CD4-positive, alpha-beta T cell treated with Interleukin-15 for 1 hour (primary cell): ENCODE measurements around the gene PTPRN2.

ENCODE experiments used
- DNase-seq: peaks from one replicate; pipeline ENCODE4 v3.0.0-alpha.2; 2020

PTPRN2 gene

DNA sequence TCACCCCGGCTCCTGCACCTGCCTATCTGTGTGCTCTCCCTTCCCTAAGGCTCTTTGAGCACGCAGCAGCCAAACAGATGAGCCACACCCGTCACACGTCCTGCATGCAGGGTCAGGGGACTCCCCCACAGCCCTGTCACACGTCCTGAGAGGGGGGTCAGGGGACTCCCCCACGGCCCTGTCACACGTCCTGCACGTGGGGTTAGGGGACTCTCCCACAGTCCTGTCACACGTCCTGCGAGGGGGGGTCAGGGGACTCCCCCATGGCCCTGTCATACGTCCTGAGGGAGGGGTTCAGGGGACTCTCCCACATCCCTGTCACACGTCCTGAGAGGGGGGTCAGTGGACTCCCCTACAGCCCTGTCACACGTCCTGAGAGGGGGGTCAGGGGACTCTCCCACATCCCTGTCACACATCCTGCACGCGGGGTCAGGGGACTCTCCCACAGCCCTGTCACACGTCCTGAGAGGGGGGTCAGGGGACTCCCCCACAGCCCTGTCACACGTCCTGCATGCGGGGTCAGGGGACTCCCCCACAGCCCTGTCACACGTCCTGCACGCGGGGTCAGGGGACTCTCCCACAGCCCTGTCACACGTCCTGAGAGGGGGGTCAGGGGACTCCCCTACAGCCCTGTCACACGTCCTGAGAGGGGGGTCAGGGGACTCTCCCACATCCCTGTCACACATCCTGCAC lies 211.3 kb downstream of the PTPRN2 start:
- peak; percentile 29 for DNase-seq

DNA sequence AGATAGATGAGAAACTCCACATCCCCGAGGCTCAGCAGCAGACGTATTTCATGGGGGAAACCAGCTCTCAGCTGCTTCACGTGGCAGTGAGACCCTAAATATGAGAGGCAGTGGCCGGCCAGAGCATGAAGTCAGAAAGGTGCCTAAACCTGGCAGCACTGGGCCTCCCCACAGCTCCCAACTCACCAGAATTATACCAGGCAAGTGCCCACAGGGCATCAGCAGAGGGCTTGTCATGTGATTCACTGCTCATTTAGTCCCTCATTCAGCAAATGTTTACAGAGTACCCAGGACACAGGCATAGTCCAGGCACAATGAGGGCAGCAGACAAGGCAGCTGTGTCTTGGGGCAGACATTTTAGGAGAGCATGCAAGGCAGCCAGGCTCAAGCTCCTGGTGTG lies 212.6 kb downstream of the PTPRN2 start:
- no peak for DNase-seq

DNA sequence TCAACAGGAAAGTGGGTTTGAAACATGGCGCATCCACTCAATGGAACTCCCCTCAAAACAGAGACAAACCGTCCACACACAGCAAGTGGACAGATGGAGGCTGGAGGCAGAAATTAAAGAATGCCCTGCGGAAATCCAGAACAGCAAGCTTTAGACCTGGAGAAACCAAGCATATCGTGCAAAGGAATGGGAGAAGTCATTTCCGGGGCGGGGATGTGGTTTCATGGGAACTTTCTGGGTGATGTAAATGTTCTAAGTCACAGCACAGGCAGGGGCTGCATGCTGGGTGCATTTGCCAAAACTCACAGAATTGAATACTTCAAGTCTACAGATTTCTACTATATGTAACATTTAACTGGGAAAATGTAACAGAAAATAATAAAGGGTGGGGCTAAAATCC lies 213.0 kb downstream of the PTPRN2 start:
- no peak for DNase-seq

DNA sequence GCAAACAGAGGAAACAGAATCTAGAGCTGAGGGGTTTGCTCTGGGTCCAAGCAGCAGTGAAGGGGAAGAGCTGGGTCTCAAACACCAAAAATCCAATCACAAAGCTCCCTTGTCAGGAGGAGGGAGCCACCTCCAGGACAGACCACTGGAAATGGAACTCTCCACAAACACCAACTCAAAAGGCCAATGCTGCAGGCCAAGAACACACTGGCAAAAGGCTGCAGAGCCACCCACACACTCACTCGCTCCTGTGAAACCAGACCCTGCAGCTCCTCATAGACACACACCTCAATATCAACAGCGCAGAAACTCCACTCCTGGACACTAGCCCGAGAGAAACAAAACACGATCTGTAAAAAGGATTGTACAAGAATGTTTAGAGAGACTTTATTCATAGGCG lies 213.5 kb downstream of the PTPRN2 start:
- DNase-seq = no peak

DNA sequence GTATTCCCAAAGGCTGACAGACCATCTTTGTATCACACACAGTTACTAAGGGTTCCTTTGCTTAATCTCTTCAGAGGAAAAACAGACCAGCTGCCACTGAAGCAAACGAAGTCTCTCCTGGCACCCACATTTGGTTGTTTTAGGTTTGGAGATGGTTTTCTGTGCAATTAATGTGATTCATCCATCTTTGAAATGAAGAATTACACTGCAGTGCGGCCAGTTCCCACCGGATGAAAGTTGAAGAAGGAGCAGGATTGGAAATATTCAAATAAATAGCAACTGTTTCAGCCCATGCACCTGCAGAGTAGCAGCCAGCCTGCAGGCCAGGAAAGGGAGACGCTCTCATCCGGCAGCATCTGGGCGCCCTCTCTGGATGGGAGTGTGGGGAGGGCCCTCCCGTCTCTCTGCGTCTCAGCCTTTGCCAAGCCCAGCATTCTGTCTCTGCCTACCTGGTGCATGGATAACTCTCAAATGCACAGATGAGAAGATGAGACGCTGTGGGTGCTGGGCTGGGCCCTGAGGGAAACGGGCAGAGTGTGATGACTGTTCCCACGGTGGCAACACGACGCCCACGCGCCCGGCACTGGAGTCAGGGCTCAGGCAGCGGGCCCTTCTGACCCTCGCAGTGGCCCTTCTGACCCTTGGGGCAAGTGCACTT lies 214.0 kb downstream of the PTPRN2 start:
- DNase-seq = no peak

DNA sequence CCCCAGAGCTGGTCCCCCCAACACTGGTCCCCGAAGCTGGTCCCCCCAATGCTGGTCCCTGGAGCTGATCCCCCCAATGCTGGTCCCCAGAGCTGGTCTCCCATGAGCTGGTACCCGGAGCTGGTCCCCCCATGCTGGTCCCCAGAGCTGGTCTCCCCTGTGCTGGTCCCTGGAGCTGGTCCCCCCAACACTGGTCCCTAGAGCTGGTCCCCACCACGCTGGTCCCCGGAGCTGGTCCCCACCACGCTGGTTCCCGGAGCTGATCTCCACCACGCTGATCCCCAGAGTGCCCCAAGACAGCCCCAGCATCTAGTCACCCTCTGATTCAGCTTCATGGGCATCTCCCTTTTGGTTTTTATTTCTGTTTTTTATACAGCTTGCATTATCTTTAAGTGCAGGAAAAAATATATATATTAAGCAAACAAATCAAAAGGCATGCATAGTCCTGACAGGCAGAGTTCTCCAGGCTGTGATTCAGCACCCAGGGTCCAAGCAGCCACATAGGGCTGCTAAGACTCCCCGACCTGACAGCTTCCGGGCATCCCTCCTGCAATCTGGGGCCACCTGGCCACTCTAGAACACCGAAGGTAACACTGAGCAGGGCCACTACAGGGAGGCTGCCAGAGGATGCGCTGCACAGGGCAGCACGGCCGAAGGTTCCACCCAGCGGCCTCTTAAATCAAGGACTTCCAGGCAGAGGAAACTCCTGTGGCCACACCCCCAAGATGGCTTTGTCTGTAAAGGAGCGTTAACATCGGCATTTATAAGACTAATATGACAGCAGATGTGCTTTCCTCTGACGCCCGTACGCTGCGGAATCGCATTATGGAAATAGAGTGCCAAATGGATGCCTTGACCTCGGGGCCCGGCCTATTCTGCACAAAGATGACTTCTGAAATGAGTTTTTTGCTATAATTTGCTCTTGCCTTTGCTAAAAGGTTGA lies 215.0 kb downstream of the PTPRN2 start:
- DNase-seq = no peak

DNA sequence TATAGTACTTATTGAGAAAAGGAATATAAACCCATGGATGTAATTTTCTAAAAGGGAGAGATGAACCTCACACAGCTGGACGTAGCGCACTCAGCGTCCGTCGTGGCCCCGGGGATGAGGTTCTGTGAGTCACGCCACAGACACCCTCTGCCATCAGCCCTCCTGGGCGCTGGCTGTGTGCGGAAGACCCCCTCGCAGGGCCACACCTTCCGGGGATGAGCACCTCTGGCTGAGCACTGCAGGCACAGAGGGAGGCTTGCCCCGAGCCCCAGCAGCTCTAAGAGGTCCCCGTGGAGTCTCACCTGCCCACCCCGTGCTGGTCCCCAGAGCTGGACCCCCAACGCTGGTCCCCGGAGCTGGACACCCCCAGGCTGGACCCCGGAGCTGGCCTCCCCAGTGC lies 215.8 kb downstream of the PTPRN2 start:
- DNase-seq = no peak

DNA sequence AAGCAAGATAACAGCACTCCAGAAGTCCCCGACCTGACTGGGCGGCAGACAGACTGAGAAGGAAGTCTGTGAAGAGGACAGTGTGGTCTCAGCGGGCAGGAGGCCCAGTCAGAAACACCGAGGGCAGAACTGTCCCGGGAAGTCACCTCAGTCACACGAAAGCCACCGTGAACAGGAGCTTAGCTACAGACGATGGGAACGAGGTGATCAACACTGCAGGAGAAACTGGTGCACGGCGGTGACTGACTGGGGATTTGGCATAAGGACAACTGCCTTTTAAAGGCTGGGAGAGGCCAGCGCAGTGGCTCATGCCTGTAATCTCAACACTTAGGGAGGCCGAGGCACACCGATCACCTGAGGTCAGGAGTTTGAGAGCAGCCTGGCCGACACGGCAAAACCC lies 217.8 kb downstream of the PTPRN2 start:
- no peak for DNase-seq

DNA sequence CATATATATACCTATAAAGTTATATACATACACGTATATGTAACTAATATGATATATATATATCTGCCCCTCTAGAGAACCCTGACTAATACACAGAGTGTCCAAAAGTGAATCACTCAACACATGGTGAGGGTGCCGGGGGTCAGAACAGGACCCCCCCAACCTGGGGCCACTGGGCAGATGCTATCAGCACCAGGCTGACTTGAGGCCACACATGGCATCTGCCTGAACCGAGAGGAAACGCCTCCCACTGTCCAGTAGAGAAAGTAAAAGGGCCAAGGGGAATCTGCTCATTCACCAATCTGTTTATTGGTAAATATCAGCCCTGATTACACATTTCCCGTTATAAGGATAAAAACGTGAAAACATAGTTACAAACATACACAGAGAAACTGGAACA lies 218.3 kb downstream of the PTPRN2 start:
- DNase-seq = no peak

DNA sequence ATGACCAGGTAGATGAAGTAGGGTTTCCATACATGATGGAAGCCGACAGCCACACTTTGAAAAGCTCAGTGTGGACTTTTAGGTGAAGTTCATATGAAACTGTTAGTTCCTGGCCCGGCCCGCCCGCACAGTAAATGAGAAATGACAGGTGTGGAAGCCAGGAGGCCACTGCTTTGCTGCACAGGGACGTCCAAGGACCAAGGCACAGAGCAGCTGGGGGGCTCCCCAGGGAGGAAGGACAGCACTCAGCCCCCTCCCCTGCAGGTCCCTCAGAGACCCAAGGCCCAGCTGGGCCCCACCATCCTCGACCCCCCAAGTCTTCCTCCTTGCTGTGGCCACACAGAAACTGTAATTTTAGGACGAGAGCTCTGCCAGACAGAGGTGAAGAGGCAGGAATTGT lies 219.2 kb downstream of the PTPRN2 start:
- DNase-seq = no peak

DNA sequence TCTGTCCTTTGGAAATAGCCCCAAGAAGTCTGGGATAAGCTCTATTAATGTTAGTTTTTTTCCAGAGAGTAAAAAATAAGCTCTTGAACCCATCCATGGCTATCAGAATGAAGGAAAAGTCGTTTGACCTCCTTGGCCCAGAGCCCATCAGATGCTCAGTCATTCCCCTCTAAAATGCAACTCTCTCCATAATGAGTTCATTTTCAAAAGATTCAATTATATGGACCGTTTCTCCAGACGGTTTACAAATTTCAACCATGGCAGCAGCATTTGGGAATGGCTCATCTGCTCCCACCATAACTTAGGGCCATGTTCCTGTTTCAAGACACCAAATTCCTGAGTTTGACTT lies 220.0 kb downstream of the PTPRN2 start:
- no peak for DNase-seq

DNA sequence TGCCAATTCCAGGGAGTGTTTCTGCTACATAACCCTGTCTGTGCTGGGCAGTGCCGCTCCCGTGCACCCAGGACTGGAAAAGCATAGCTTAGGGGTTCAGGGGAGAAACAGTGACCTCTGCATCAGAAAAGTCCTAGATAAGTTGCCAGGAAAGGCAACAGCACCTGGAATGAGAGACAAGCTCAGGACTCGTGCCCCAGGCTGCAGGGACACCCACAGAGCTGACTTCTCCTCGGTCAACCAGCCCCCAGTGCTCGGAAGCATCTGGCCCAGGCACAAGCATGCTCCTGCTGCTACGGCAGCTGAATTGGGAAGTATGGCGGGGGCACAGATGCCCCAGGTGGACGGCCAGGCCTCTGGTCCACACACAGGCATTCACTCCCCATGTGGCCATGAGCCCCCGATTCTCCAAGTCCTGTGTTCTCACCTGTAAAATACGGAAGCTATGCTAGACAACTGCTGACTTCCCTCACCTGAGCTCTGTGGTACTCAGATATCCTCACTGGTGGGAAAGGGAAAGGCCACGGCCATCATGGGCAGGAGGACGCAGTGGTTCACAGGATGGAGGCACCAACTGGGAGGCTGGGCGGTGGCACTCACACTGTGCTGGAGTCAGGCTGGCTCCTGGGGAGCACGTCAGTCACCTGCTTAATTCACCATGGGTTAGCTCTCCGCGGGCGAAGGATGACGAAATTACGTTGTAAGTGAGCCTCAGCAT lies 220.5 kb downstream of the PTPRN2 start:
- no peak for DNase-seq

DNA sequence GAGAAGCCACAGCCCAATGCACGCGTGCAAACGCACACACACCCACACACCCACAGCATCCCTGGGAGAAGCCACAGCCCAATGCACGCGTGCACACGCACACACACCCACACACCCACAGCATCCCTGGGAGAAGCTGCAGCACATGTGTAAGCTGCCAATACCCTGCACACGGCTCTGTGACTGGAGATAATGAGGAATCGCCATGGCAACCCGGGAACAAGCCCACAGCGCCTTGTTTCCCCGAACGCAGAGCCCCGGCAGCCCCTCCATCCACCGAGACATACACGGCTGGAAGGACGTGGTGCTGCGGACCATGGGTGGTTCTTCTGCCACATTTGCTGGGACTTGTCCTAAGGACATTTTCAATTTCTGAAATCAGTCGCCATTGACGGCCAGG lies 221.3 kb downstream of the PTPRN2 start:
- DNase-seq = no peak

DNA sequence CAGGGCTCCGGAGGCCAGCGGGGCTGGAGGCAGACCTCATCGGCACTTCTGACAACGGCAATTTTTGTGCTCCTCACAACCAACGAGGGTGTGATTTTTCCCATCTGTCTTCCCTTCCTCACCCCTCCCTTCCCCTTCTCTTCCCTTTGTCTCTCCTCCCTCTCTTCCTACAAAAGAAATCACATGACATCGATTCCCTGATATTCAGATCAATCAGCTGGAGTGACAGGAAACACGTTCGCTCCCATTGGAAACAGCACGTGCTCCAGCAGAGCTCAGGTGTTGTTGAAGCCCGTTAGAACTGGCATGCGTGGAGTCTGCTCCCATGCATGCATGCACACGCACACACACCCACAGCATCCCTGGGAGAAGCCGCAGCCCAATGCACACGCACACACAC lies 222.4 kb downstream of the PTPRN2 start:
- no peak for DNase-seq

DNA sequence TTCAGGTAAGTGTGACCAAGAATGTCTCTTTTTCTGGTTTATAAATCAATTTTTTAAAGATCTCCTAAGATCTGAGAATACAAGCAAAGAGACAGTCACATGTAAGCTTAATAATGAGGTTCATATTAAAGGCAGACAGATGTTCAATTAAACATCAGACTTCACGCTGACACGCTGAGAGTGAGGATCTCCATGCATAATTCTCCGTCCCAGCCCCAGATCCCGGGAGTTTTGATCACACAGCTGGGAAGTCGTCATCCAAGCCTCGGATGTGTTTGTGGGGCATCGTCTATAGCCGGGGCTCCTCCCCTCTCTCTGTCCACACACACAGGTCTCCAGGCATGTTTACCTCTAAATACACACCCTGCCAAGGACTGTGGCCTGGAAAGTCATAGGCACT lies 223.2 kb downstream of the PTPRN2 start:
- no peak for DNase-seq

DNA sequence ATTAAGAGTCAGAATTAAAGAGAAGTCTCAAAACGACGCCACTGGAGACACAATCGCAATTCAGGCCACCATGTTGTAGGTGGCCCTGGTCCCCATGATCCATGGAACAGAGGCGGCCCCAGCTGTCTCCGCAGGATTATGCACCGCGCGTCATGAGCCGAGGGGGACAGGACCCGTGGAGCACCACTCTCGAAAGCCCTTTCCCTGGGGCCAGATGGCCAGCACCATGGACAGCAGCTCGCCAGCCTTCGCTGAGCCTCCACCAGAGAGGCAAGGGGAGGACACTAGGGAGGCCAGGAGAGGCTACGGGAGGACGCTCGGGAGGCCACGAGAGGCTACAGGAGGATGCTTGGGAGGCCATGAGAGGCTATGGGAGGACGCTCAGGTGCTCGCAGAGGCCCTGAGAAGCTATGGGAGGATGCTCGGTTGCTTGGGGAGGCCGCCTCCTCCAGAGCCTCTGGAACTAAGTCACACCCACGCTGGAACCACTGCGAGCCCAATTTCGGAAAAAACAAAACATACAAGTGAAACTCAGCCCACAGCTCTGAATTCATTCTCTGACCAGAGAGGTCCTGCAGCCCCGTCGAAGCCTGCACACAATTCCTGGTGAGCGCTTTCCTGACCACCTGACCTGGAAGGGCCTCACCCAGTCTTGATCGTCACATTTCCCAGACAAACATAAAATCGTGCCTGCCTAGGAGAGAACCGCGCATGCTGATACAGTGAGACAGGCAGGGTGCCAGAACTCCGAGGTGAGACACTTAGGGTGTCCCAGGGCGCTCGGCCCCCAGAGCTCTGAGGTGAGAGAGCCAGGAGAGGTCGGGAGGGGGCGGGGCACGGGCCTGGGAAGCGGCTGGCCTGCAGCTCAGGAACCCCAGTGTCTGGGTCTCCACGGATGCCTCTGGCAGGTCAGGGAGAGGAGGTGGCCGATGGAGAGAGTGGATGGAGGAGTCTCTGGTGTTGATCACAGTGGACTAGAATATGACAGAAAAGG lies 224.4 kb downstream of the PTPRN2 start:
- DNase-seq = no peak

DNA sequence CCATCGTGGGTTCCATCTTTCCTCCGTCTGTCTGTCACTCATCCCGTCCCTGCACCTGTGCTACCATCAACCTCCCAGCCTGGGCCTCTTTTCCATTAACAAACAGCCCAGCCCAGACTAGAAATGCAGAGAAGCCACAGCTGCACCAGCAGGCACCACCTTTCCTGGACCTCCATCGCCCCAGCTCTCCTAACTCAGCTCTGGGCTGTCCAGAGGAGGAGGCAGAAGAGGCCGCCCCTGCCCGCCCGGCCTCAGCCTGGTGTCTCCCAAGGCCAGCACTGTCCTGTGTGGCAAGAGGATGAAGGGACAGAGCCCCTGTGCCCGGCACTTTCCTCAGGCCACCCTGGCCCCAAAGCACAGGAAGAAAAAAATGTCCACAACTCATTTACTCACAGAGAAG lies 225.6 kb downstream of the PTPRN2 start:
- no peak for DNase-seq

DNA sequence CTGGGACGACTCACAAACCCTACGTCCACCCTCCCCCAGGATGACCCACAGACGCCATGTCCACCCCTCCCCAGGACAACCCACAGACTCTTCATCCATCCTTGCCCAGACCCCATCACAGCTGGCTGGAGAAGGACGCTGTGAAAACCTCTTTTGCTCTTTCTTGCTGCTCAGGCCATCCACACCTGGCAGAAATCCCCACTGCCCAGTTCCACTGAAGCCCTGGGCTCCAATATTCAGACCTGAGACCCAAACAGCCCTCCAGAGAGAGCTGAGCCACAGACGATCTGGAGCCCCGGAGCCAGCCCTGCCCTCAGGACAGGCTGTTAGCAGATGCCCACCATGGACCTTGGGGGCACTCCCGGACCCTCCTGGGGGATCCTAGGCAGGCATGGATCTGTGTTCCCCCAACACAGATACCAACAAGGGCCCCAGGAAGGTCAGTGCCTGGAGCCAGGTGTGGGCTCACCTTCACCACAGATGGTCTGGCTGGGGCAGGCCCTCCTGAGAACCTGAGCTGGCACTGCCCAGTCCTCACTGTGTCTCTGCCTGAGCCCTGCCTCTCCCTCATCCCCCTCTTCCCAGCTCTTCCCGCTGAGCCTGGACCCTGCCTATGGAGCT lies 226.2 kb downstream of the PTPRN2 start:
- no peak for DNase-seq

DNA sequence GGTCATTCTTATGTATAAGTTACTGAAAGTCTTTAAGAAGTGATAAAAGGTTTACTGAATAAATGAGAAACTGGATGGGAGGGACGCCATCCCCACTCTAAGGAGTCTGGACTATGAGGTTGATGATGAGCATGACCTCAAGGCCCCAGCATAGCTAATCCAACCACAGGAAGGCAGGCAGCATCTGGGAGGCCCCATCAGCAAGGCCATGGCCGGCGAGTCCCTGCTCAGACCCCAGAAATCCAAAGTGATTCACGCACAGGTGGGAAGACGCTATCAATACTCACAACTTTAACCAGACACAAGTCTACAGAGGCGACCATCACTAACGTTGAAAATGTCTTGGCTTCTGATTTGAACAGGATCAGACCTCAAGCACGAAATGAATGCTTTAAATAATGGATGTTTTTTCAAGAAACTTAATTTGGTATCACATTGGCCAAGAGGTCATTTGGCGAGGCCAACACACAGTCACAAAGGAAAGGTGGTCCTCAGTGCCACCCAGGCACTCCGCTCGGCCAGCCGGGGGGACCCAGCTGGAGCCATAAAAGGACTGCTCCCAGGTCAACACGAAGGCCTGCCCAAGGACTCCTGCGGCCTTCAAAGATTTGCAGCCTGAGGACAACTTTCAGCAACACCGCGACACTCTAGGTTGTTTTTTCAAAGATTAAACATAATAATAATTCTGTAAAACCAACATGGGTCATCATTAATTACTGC lies 228.5 kb downstream of the PTPRN2 start:
- DNase-seq = no peak

DNA sequence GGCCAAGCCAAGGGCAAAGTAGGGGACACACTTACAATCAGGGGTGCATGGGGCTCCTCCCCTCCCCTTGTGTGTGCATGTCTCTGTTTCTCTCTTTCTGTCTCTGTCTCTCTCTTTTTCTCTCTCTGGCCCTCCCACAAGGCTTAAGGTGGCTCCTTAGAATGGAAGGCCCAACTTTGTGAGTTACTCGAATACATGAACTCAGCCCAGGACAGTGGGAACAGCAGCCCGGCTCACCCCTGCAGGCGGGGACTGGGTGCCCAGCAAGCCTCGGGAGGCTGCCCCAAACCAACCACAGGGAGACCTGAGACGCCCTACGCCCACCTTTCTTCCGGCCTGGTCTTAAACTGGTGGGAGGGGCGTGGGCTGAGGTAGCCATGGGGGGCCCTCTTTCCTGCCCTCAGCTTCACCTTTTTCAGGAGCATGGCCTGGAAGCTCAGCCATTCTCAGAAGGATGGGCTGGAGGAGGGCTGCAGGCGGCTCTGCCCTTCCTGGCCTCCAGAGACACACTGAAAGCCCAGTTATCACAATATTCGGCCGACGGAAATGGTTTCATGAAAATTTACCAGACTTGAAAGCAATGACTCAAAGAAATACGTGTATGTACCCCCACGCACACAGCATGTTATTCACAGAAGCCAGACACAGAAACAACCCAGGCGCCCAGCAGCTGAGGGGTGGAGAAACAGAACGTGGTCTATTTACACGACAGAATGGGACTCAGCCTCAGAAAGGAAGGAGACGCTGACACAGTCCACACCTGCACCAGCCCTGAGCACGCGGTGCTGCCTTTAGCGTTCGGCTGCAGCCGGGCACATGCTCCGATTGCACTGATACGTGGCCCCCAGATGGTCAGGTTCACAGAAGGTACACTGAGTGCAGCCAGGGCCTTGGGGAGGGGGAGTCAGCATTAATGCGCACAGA lies 229.5 kb downstream of the PTPRN2 start:
- DNase-seq = no peak
